A549 (cell line): ENCODE measurements around the gene MSMP.

Experiments used
- HMGXB4 ChIP-seq: fragments of 250-450 bp; sonication (Bioruptor Pico); IDR thresholded peaks from 2 replicates; pipeline ENCODE4 v1.5.0; 2021; ENCODE audit warnings: mild to moderate bottlenecking, moderate library complexity, borderline replicate concordance
- RCOR1 ChIP-seq: fragments of 150-350 bp; IDR thresholded peaks from 2 replicates; pipeline ENCODE4 v1.6.1; 2014; ENCODE audit warnings: antibody characterized with exemption, low read length, low read depth
- SMC3 ChIP-seq: fragments of >200 bp; sonication (Bioruptor Twin); formaldehyde crosslinking; IDR thresholded peaks from 3 replicates; pipeline ENCODE4 v1.6.1; 2018; ENCODE audit warnings: inconsistent platforms
- TF ChIP-seq, protein P1 (sequence below): fragments of >200 bp; sonication (Bioruptor Twin); formaldehyde crosslinking; IDR thresholded peaks from 3 replicates; pipeline ENCODE4 v1.5.1; 2016

GRCh38 chr9:35791297-35791921 lies 37.3 kb upstream of the MSMP start, which contains the start of gene NPR2:
- TF ChIP-seq, protein P1, sequence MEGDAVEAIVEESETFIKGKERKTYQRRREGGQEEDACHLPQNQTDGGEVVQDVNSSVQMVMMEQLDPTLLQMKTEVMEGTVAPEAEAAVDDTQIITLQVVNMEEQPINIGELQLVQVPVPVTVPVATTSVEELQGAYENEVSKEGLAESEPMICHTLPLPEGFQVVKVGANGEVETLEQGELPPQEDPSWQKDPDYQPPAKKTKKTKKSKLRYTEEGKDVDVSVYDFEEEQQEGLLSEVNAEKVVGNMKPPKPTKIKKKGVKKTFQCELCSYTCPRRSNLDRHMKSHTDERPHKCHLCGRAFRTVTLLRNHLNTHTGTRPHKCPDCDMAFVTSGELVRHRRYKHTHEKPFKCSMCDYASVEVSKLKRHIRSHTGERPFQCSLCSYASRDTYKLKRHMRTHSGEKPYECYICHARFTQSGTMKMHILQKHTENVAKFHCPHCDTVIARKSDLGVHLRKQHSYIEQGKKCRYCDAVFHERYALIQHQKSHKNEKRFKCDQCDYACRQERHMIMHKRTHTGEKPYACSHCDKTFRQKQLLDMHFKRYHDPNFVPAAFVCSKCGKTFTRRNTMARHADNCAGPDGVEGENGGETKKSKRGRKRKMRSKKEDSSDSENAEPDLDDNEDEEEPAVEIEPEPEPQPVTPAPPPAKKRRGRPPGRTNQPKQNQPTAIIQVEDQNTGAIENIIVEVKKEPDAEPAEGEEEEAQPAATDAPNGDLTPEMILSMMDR, result no peak
- TF ChIP-seq SMC3, result no peak
- TF ChIP-seq RCOR1, result no peak
- no peak for TF ChIP-seq HMGXB4
